BE2C (cell line): ENCODE measurements around the gene TLN1.

Experiments
- DNase-seq: peaks from one replicate; pipeline ENCODE4 v3.0.0-alpha.2; 2020
- H3K27me3 ChIP-seq: fragments of 250-450 bp; sonication (Bioruptor Pico); 2 replicates; pipeline ENCODE4 v1.5.1; 2020; ENCODE audit warnings: mild to moderate bottlenecking
- H3K36me3 ChIP-seq: fragments of 250-450 bp; sonication (Bioruptor Pico); 2 replicates; pipeline ENCODE4 v1.5.1; 2020; ENCODE audit warnings: mild to moderate bottlenecking
- H3K4me1 ChIP-seq: fragments of 250-450 bp; sonication (Bioruptor Pico); 2 replicates; pipeline ENCODE4 v1.5.1; 2020
- H3K4me3 ChIP-seq: 2 replicates; pipeline ENCODE4 v1.5.1; 2011; ENCODE audit warnings: low read depth, low read length
- H3K9me3 ChIP-seq: fragments of 250-450 bp; sonication (Bioruptor Pico); 2 replicates; pipeline ENCODE4 v1.5.1; 2020
- TF ChIP-seq, protein P1 (sequence below): IDR thresholded peaks from 2 replicates; pipeline ENCODE4 v1.5.1; 2012; ENCODE audit warnings: mild to moderate bottlenecking, low read depth, low read length

TLN1 gene

DNA sequence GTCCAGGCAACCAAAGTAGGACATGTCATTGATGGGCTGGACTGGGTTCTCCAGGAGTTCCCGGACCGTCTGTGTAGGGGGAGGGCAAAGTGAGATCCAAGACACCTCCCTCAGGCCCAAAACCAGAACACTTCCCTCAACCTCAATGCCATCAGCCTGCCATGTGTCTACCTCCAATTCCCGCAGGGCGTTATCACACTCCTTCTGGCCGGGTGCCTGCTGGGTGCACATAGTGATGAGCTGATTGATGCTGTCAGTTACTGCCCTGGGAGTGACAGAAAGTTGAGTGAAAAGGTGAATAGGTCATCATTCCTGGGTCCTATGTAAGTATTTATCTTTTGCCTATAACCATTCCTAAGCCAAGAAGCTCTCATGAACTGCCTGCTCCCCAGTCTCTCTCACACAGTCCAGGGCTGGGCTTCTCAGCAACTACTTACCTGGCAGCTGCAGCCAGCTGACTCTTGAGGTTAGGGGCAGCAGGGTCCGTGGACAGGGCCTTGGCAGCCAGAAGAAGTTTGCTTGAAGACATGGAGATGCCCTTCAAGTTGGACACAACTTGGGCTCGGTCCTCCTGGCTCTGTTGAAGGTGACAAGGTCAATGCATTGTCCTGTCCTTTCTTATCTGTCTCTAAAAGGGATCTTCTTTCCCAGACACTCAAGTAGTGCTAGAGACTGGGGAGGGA lies 21.0 kb downstream of the TLN1 start:
- TF ChIP-seq, protein P1, sequence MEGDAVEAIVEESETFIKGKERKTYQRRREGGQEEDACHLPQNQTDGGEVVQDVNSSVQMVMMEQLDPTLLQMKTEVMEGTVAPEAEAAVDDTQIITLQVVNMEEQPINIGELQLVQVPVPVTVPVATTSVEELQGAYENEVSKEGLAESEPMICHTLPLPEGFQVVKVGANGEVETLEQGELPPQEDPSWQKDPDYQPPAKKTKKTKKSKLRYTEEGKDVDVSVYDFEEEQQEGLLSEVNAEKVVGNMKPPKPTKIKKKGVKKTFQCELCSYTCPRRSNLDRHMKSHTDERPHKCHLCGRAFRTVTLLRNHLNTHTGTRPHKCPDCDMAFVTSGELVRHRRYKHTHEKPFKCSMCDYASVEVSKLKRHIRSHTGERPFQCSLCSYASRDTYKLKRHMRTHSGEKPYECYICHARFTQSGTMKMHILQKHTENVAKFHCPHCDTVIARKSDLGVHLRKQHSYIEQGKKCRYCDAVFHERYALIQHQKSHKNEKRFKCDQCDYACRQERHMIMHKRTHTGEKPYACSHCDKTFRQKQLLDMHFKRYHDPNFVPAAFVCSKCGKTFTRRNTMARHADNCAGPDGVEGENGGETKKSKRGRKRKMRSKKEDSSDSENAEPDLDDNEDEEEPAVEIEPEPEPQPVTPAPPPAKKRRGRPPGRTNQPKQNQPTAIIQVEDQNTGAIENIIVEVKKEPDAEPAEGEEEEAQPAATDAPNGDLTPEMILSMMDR = no peak
- DNase-seq = no peak
- no peak overlapping the region for H3K4me3 ChIP-seq
- H3K27me3 ChIP-seq = no peaks in the 10 kb centered on the region
- no peaks in the 10 kb centered on the region for H3K4me1 ChIP-seq
- no peaks in the 10 kb centered on the region for H3K9me3 ChIP-seq
- H3K36me3 ChIP-seq = peaks cover 82% of the 10 kb centered on the region

DNA sequence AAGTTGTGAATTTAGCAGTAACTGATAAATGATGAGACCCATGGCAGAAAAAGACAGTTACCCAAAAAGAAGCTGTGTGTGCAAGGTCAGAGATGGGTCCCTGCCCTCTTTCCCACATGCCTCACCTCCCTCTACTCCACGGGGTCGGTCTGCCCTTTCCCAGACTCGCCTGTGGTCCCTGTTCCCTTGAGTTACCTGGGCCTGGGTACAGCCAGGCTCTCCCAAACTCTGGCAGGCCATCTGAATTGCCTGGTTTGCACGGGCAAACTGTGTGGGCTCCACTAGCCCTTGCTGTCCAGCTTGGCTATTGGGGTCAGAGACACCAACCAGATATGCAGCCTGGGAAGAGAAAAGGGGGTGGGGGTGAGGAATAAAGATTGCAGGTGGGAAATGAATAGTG lies 23.8 kb downstream of the TLN1 start:
- no peak for DNase-seq
- no peak overlapping the region for H3K4me3 ChIP-seq
- TF ChIP-seq, protein P1 = no peak
- no peaks in the 10 kb centered on the region for H3K9me3 ChIP-seq
- H3K4me1 ChIP-seq = no peaks in the 10 kb centered on the region
- H3K27me3 ChIP-seq = no peaks in the 10 kb centered on the region
- H3K36me3 ChIP-seq = peaks cover 88% of the 10 kb centered on the region

DNA sequence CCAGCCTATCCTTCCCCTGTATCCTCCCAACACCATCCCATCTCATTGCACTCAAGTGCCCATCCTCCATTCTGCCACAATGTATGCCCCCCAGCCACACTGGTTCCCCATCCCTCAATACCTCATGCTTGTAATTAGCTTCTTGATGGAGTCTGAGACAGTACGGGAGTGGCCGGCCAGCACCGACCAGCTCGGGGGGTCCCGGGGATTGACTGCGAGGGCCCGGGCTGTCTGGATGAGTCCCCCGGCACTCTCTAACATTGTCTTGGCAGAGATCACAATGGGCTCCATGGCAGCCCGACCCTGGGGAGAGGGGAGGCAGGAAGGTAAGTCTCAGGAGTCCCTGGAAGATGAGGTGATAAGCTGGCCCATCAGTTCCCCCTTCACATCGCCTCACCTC lies 25.0 kb downstream of the TLN1 start:
- peaks cover 91% of the 10 kb centered on the region for H3K36me3 ChIP-seq
- no peaks in the 10 kb centered on the region for H3K9me3 ChIP-seq
- no peaks in the 10 kb centered on the region for H3K27me3 ChIP-seq
- H3K4me3 ChIP-seq = no peak overlapping the region
- no peak for DNase-seq
- H3K4me1 ChIP-seq = no peaks in the 10 kb centered on the region
- TF ChIP-seq, protein P1 = no peak

DNA sequence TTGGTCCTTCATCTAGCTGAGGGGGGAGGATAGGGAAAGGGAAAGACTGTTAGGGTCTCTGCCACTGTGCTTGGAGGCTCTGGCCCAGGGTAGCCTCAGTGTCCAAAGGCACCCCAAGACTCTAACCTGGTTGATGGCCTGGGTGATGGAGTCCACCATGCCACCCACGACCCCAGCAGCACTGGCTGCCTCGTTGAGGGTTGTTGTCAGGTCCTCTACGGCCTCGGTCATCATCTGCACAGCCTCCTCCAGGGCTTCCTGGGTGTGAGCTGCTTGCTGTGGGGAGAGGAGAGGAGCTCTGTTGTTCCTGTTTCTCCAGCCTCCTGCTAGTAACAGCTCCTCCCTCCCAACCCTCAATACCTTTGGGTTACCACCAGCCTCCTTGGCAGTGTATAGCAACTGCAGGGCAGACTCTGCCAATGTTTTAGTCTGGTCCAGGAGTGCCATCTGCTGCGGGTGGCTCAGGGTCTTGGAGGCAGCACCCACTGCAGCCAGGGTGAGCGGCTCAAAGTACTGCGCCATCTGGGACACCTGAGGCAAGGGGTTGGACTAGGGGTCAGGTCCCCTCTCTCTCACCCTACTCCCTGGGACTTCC lies 26.1 kb downstream of the TLN1 start:
- peaks cover 91% of the 10 kb centered on the region for H3K36me3 ChIP-seq
- DNase-seq = no peak

DNA sequence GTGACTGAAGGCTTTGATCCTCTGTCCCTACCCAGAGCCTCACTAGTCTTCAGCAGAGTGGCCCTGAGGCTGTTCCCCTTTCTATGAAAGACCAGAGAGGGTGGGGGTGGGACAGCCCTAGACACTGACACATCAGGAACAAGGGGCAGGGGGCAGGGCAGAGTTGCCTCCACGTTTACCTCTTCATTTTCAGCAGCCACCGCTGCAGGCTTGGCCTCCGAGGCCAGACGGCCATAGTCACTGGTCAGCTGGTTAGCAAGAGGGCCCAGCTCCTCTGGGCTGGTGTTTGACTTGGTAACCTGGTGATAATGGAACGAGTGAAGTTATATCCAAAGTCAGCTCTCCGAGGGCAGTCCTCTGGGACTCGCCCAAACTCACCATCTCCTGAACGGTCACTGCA lies 26.6 kb downstream of the TLN1 start:
- TF ChIP-seq, protein P1 = no peak
- H3K9me3 ChIP-seq = no peaks in the 10 kb centered on the region
- H3K4me3 ChIP-seq = no peak overlapping the region
- no peak for DNase-seq
- H3K36me3 ChIP-seq = peaks cover 91% of the 10 kb centered on the region
- H3K4me1 ChIP-seq = no peaks in the 10 kb centered on the region
- no peaks in the 10 kb centered on the region for H3K27me3 ChIP-seq

More for the DNA sequence above, 26.1 kb downstream of the TLN1 start:
- Histone ChIP-seq H3K27me3 (no peaks in the 10 kb centered on the region), H3K4me1 (no peaks in the 10 kb centered on the region), H3K9me3 (no peaks in the 10 kb centered on the region), H3K4me3 (no peak overlapping the region)
- TF ChIP-seq, protein P1 = no peak
